ENCODE results near the gene LIMS1.
A peak's percentile ranks its signal among the peaks of the same experiment; 100 is the strongest.
"Not testable (repeated sequence)": the region's sequence is repeated elsewhere in the genome, so short reads cannot be mapped to it uniquely, and the experiment has no call there.

The LIMS1 gene

GRCh38 chr2:108533832-108534583 is at the start of gene LIMS1:
TSS of gene LIMS1 (plus strand) at chr2:108534470. CDS start at chr2:108534563, 93 bp downstream.
- DNase-seq (ENCODE audit: low read depth in 2 of 2), result peak; percentile 85 to 86

- DNase-seq (ENCODE audit: low read depth in 2 of 2), result no peak
Observed at GRCh38 chr2:108485253-108485652, 49.0 kb upstream of the LIMS1 start.

GRCh38 chr2:108490506-108491122 is 43.7 kb upstream of the LIMS1 start:
- DNase-seq (ENCODE audit: low read depth in 2 of 2), result no peak

- no peak for DNase-seq (ENCODE audit: low read depth in 2 of 2)
Observed at GRCh38 chr2:108491848-108492247, 42.4 kb upstream of the LIMS1 start.

GRCh38 chr2:108492364-108492763 is 41.9 kb upstream of the LIMS1 start:
- DNase-seq (ENCODE audit: low read depth in 2 of 2), result no peak

- not testable (repeated sequence) for DNase-seq (ENCODE audit: low read depth in 2 of 2)
Observed at GRCh38 chr2:108496167-108496566, 38.1 kb upstream of the LIMS1 start.

GRCh38 chr2:108507620-108508019 is 26.6 kb upstream of the LIMS1 start:
- not testable (repeated sequence) for DNase-seq (ENCODE audit: low read depth in 2 of 2)

GRCh38 chr2:108512431-108512830 is 21.8 kb upstream of the LIMS1 start:
- not testable (repeated sequence) for DNase-seq (ENCODE audit: low read depth in 2 of 2)

GRCh38 chr2:108514478-108514877 is 19.8 kb upstream of the LIMS1 start:
- not testable (repeated sequence) for DNase-seq (ENCODE audit: low read depth in 2 of 2)

- not testable (repeated sequence) for DNase-seq (ENCODE audit: low read depth in 2 of 2)
Observed at GRCh38 chr2:108524688-108525087, 9.6 kb upstream of the LIMS1 start.

- DNase-seq (ENCODE audit: low read depth in 2 of 2), result not testable (repeated sequence)
Observed at GRCh38 chr2:108525258-108525657, 9.0 kb upstream of the LIMS1 start.

- DNase-seq (ENCODE audit: low read depth in 2 of 2), result no peak
Observed at GRCh38 chr2:108531674-108532055, 2.6 kb upstream of the LIMS1 start.

GRCh38 chr2:108534584-108535356 is 500 bp downstream of the LIMS1 start:
- peak; percentile 18 to 34 for DNase-seq (ENCODE audit: low read depth in 2 of 2)

- DNase-seq (ENCODE audit: low read depth in 2 of 2), result no peak
Observed at GRCh38 chr2:108535357-108535631, 1.0 kb downstream of the LIMS1 start.

- no peak for DNase-seq (ENCODE audit: low read depth in 2 of 2)
Observed at GRCh38 chr2:108536133-108536780, 2.0 kb downstream of the LIMS1 start.

- no peak for DNase-seq (ENCODE audit: low read depth in 2 of 2)
Observed at GRCh38 chr2:108536911-108537310, 2.6 kb downstream of the LIMS1 start.

- DNase-seq (ENCODE audit: low read depth in 2 of 2), result no peak
Observed at GRCh38 chr2:108538000-108538625, 3.8 kb downstream of the LIMS1 start.

- DNase-seq (ENCODE audit: low read depth in 2 of 2), result no peak
Observed at GRCh38 chr2:108541451-108541850, 7.2 kb downstream of the LIMS1 start.

- no peak for DNase-seq (ENCODE audit: low read depth in 2 of 2)
Observed at GRCh38 chr2:108542071-108542470, 7.8 kb downstream of the LIMS1 start.

GRCh38 chr2:108547606-108548005 is 13.3 kb downstream of the LIMS1 start:
- no peak for DNase-seq (ENCODE audit: low read depth in 2 of 2)

- DNase-seq (ENCODE audit: low read depth in 2 of 2), result no peak
Observed at GRCh38 chr2:108548208-108549003, 14.1 kb downstream of the LIMS1 start.
